GM12878 (cell line): Measurements from ENCODE around the gene FIBIN. TPM values are rescaled to one million over a fixed set of nuclear protein-coding genes. Genes with fewer than 3 reads are reported as not detected.

Source experiments
- ATAC-seq: fragments of 200-7000 bp; cut with Tn5 transposase; 3 replicates; pipeline ENCODE4 v1.9.1; 2020; ENCODE audit warnings: mild to moderate bottlenecking, moderate library complexity
- BruUV-seq: library from RNA; stranded (reverse); fragments of 400-500 nt; replicated peaks from 2 replicates; lab custom pipeline; 2021; lab: Mats Ljungman, UMichigan
- CTCF ChIA-PET: fragments of 300-600 bp; sonication (Branson Sonifier 250); formaldehyde crosslinking; extraction: SDS; loops from one replicate; lab custom pipeline; 2021; ENCODE audit warnings: inconsistent platforms; lab: Yijun Ruan, JAX
- POLR2A ChIA-PET: fragments of 350-600 bp; formaldehyde crosslinking; extraction: SDS; loops from one replicate; lab custom pipeline; 2021; ENCODE audit warnings: inconsistent platforms; lab: Charles Lee
- RAD21 ChIA-PET: fragments of 300-600 bp; sonication (Branson Sonifier 250); formaldehyde crosslinking; loops from one replicate; lab custom pipeline; 2023; ENCODE audit warnings: antibody characterized with exemption; ENCODE audit not compliant: unreplicated experiment; lab: Charles Lee
- SMC1A ChIA-PET: fragments of 300-600 bp; sonication (Branson Sonifier 250); formaldehyde crosslinking; loops from one replicate; lab custom pipeline; 2023; ENCODE audit not compliant: unreplicated experiment, uncharacterized antibody; lab: Charles Lee
- DNase-seq: peaks from one replicate; pipeline ENCODE4 v3.0.0-alpha.2; 2011; ENCODE audit warnings: low read depth, low spot score
- FAIRE-seq: peaks from 3 replicates; lab custom pipeline; 2011; peaks lifted over from hg19 to GRCh38; lab: Jason Lieb, UNC
- H2AFZ ChIP-seq: 2 replicates; pipeline ENCODE4 v1.6.0; 2011; ENCODE audit warnings: low read depth, low read length, control low read depth; ENCODE audit not compliant: control insufficient read depth
- H3K27ac ChIP-seq: 2 replicates; pipeline ENCODE4 v1.5.1; 2011; ENCODE audit warnings: control low read depth; ENCODE audit not compliant: control insufficient read depth, insufficient read depth
- H3K27me3 ChIP-seq, 2 experiments: replicated peaks in 1 of 2; 2 replicates each; pipeline versions ENCODE4 v1.6.0 to v1.6.1; 2011; ENCODE audit warnings: low read length in 1 of 2; ENCODE audit not compliant: control insufficient read depth in 2 of 2, insufficient read depth in 2 of 2
- H3K36me3 ChIP-seq, 2 experiments: 2 replicates each; pipeline ENCODE4 v1.5.1; 2011; ENCODE audit warnings: low read length in 1 of 2; ENCODE audit not compliant: control insufficient read depth in 2 of 2, insufficient read depth in 2 of 2
- H3K4me1 ChIP-seq: 2 replicates; pipeline ENCODE4 v1.6.1; 2011; ENCODE audit warnings: mild to moderate bottlenecking, low read length, moderate library complexity, mixed read lengths; ENCODE audit not compliant: control insufficient read depth, insufficient read depth
- H3K4me2 ChIP-seq: 2 replicates; pipeline ENCODE4 v1.6.0; 2011; ENCODE audit warnings: control low read depth; ENCODE audit not compliant: control insufficient read depth, insufficient read depth
- H3K4me3 ChIP-seq: fragments of 200-600 bp; sonication (generic); 2 replicates; pipeline ENCODE4 v1.5.1; 2016
- H3K79me2 ChIP-seq: 2 replicates; pipeline ENCODE4 v1.6.0; 2011; ENCODE audit warnings: low read length; ENCODE audit not compliant: control insufficient read depth, insufficient read depth
- H3K9ac ChIP-seq: 2 replicates; pipeline ENCODE4 v1.8.0; 2011; ENCODE audit warnings: low read length, control low read depth, mixed read lengths; ENCODE audit not compliant: control insufficient read depth, insufficient read depth
- H3K9me3 ChIP-seq: replicated peaks from 3 replicates; pipeline ENCODE4 v1.5.1; 2011; ENCODE audit warnings: mild to moderate bottlenecking, low read length; ENCODE audit not compliant: control insufficient read depth, insufficient read depth
- H4K20me1 ChIP-seq: 2 replicates; pipeline ENCODE4 v1.6.0; 2011; ENCODE audit not compliant: control insufficient read depth, insufficient read depth
- E4F1 ChIP-seq: fragments of 450-650 bp; IDR thresholded peaks from 2 replicates; pipeline ENCODE4 v1.6.1; 2018; ENCODE audit warnings: borderline replicate concordance, mild to moderate bottlenecking; ENCODE audit not compliant: partially characterized antibody
- EED ChIP-seq: sonication (generic); IDR thresholded peaks from 2 replicates; pipeline ENCODE4 v1.6.1; 2016; ENCODE audit warnings: antibody characterized with exemption, low read depth
- EGR1 ChIP-seq, 2 experiments: IDR thresholded peaks; 1 replicate in 1 of 2; 2 replicates in 1 of 2; pipeline ENCODE4 v1.6.1; 2011 to 2012; ENCODE audit warnings: low read depth in 2 of 2, low read length in 2 of 2, borderline replicate concordance in 1 of 2, mild to moderate bottlenecking in 1 of 2, moderate library complexity in 1 of 2
- ESRRA ChIP-seq: IDR thresholded peaks from 2 replicates; pipeline ENCODE4 v1.6.1; 2012; ENCODE audit warnings: mild to moderate bottlenecking, low read length, improper control_type of control experiment
- JUND ChIP-seq: IDR thresholded peaks from 2 replicates; pipeline ENCODE4 v1.6.1; 2012; ENCODE audit warnings: low read depth, mild to moderate bottlenecking, low read length, improper control_type of control experiment, moderate library complexity
- MXI1 ChIP-seq: fragments of 150-350 bp; IDR thresholded peaks from 2 replicates; pipeline ENCODE4 v1.6.1; 2011; ENCODE audit warnings: low read depth, mild to moderate bottlenecking, inconsistent platforms, low read length, improper control_type of control experiment
- NFIC ChIP-seq: IDR thresholded peaks from 2 replicates; pipeline ENCODE4 v1.6.1; 2012; ENCODE audit warnings: low read depth, mild to moderate bottlenecking, inconsistent platforms, low read length, moderate library complexity
- SIX5 ChIP-seq: IDR thresholded peaks from 2 replicates; pipeline ENCODE4 v1.6.1; 2011; ENCODE audit warnings: mild to moderate bottlenecking, low read depth, low read length, moderate library complexity; ENCODE audit not compliant: severe bottlenecking
- SMAD1 ChIP-seq: fragments of 450-650 bp; IDR thresholded peaks from 2 replicates; pipeline ENCODE4 v1.6.1; 2018; ENCODE audit warnings: mild to moderate bottlenecking, low read depth; ENCODE audit not compliant: partially characterized antibody
- SMARCA5 ChIP-seq: fragments of 450-650 bp; IDR thresholded peaks from 2 replicates; pipeline ENCODE4 v1.6.1; 2017; ENCODE audit warnings: mild to moderate bottlenecking
- SP1 ChIP-seq: IDR thresholded peaks from one replicate; pipeline ENCODE4 v1.6.1; 2011; ENCODE audit warnings: low read depth, low read length
- TCF3 ChIP-seq: IDR thresholded peaks from 2 replicates; pipeline ENCODE4 v1.6.1; 2012; ENCODE audit warnings: low read depth, mild to moderate bottlenecking, low read length, borderline replicate concordance; ENCODE audit not compliant: insufficient read depth
- ZNF384 ChIP-seq: IDR thresholded peaks from 2 replicates; pipeline ENCODE4 v1.6.1; 2012; ENCODE audit warnings: low read depth, mild to moderate bottlenecking, low read length, improper control_type of control experiment, borderline replicate concordance
- ZSCAN29 ChIP-seq: fragments of 450-650 bp; IDR thresholded peaks from 2 replicates; pipeline ENCODE4 v1.6.1; 2017; ENCODE audit warnings: mild to moderate bottlenecking, moderate library complexity
- in situ Hi-C: fragments of 300-500 bp; cut with MboI; formaldehyde crosslinking; loops from 9 replicates; pipeline ENCODE4 v1.14.3; 2018; ENCODE audit warnings: mixed read lengths
- intact Hi-C: fragments of 100-400 bp; cut with micrococcal nuclease; formaldehyde crosslinking; loops from one replicate; pipeline ENCODE4 v1.14.2; 2022; ENCODE audit not compliant: unreplicated experiment
- polyA plus RNA-seq, 11 experiments: library from polyadenylated mRNA; depleted of rRNA in 4 of 11; unstranded in 6 of 11; stranded (reverse) in 5 of 11; fragments of >200 nt; fragmentation: Nextera tagmentation in 4 of 11; fragmentation: Illumina TruSeq in 1 of 11; extraction: Ambion mirVana in 4 of 11; extraction: Trizol in 1 of 11; gene quantifications; 1 replicate in 1 of 11; 2 replicates in 10 of 11; pipeline versions ENCODE4 v1.2.1 to v1.2.3, GENCODE V29; 2011 to 2016; ENCODE audit warnings: inconsistent platforms in 2 of 11, missing spikeins in 2 of 11, low read depth in 1 of 11
- total RNA-seq, 4 experiments: library from RNA; depleted of rRNA in 3 of 4; stranded (reverse); fragments of >200 nt in 3 of 4; fragmentation: Illumina TruSeq in 1 of 4; extraction: Trizol in 1 of 4; gene quantifications; 2 replicates each; pipeline versions ENCODE4 v1.2.1 to v1.2.3, GENCODE V29; 2013 to 2021
- TF ChIP-seq, protein P1 (sequence below): IDR thresholded peaks from 2 replicates; pipeline ENCODE4 v1.6.1; 2011; ENCODE audit warnings: low read depth, mild to moderate bottlenecking, low read length, moderate library complexity, borderline replicate concordance; ENCODE audit errors: extremely low read depth
- TF ChIP-seq, protein P2 (sequence below): fragments of 150-350 bp; IDR thresholded peaks from 2 replicates; pipeline ENCODE4 v1.6.1; 2014; ENCODE audit warnings: mild to moderate bottlenecking, low read depth, low read length
- TF ChIP-seq, protein P3 (sequence below): fragments of 450-650 bp; IDR thresholded peaks from 2 replicates; pipeline ENCODE4 v1.6.1; 2017; ENCODE audit warnings: antibody characterized with exemption, mild to moderate bottlenecking, moderate library complexity

FIBIN gene
- total and polyA plus RNA-seq, 10 of the 15 experiments (the other 5 are each of a cell fraction or from before 2014, with no cell fraction given), result not detected

- ChIA-PET POLR2A (no interaction called here), SMC1A (no interaction called here), RAD21 (no interaction called here), CTCF (no interaction called here)
- no peaks in the 10 kb centered on the region for H3K9me3 ChIP-seq
- no peak overlapping the region for H3K9ac ChIP-seq
- no peak overlapping the region for H3K27ac ChIP-seq
- BruUV-seq, result no TSS peak
- H4K20me1 ChIP-seq, result no peaks in the 10 kb centered on the region
- H3K79me2 ChIP-seq, result no peaks in the 10 kb centered on the region
- no peaks in the 10 kb centered on the region for H3K4me1 ChIP-seq
- intact Hi-C loops, result no loop called here
- H3K27me3 ChIP-seq, result no peaks in the 10 kb centered on the region
- H3K4me2 ChIP-seq, result no peak overlapping the region
- H3K4me3 ChIP-seq, result no peak overlapping the region
- FAIRE-seq (no peak), ATAC-seq (no peak), DNase-seq (no peak)
- no peak overlapping the region for H2AFZ ChIP-seq
- in situ Hi-C loops, result no loop called here
- no peaks in the 10 kb centered on the region for H3K36me3 ChIP-seq
- no peak for TF ChIP-seq TCF3
- TF ChIP-seq, protein P1, sequence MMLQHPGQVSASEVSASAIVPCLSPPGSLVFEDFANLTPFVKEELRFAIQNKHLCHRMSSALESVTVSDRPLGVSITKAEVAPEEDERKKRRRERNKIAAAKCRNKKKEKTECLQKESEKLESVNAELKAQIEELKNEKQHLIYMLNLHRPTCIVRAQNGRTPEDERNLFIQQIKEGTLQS, result no peak
- TF ChIP-seq NFIC, result no peak
- TF ChIP-seq SP1, result no peak
- no peak for TF ChIP-seq ZNF384
- no peak for TF ChIP-seq SMARCA5
- TF ChIP-seq ESRRA, result no peak
- TF ChIP-seq JUND, result no peak
- TF ChIP-seq, protein P2, sequence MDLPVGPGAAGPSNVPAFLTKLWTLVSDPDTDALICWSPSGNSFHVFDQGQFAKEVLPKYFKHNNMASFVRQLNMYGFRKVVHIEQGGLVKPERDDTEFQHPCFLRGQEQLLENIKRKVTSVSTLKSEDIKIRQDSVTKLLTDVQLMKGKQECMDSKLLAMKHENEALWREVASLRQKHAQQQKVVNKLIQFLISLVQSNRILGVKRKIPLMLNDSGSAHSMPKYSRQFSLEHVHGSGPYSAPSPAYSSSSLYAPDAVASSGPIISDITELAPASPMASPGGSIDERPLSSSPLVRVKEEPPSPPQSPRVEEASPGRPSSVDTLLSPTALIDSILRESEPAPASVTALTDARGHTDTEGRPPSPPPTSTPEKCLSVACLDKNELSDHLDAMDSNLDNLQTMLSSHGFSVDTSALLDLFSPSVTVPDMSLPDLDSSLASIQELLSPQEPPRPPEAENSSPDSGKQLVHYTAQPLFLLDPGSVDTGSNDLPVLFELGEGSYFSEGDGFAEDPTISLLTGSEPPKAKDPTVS, result no peak
- TF ChIP-seq ZSCAN29, result no peak
- no peak for TF ChIP-seq EED
- TF ChIP-seq MXI1, result no peak
- no peak for TF ChIP-seq E4F1
- TF ChIP-seq, protein P3, sequence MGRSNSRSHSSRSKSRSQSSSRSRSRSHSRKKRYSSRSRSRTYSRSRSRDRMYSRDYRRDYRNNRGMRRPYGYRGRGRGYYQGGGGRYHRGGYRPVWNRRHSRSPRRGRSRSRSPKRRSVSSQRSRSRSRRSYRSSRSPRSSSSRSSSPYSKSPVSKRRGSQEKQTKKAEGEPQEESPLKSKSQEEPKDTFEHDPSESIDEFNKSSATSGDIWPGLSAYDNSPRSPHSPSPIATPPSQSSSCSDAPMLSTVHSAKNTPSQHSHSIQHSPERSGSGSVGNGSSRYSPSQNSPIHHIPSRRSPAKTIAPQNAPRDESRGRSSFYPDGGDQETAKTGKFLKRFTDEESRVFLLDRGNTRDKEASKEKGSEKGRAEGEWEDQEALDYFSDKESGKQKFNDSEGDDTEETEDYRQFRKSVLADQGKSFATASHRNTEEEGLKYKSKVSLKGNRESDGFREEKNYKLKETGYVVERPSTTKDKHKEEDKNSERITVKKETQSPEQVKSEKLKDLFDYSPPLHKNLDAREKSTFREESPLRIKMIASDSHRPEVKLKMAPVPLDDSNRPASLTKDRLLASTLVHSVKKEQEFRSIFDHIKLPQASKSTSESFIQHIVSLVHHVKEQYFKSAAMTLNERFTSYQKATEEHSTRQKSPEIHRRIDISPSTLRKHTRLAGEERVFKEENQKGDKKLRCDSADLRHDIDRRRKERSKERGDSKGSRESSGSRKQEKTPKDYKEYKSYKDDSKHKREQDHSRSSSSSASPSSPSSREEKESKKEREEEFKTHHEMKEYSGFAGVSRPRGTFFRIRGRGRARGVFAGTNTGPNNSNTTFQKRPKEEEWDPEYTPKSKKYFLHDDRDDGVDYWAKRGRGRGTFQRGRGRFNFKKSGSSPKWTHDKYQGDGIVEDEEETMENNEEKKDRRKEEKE, result no peak
- no peak for TF ChIP-seq SMAD1
- no peak for TF ChIP-seq EGR1 (IDR thresholded peaks at IDR 0.05; ENCODE audit: borderline replicate concordance in 1 of 2, low read depth in 2 of 2, low read length in 2 of 2)
- no peak for TF ChIP-seq SIX5
These were observed 15.1 kb downstream of the FIBIN start for GRCh38 chr11:27008811-27009535.
